ENCODE measurements around the gene CNTN4. TPM values are rescaled to one million over a fixed set of nuclear protein-coding genes. Genes with fewer than 3 reads are reported as not detected.

Gene CNTN4
- polyA plus RNA-seq, 2 donors = 0.51 to 0.54 TPM

DNA sequence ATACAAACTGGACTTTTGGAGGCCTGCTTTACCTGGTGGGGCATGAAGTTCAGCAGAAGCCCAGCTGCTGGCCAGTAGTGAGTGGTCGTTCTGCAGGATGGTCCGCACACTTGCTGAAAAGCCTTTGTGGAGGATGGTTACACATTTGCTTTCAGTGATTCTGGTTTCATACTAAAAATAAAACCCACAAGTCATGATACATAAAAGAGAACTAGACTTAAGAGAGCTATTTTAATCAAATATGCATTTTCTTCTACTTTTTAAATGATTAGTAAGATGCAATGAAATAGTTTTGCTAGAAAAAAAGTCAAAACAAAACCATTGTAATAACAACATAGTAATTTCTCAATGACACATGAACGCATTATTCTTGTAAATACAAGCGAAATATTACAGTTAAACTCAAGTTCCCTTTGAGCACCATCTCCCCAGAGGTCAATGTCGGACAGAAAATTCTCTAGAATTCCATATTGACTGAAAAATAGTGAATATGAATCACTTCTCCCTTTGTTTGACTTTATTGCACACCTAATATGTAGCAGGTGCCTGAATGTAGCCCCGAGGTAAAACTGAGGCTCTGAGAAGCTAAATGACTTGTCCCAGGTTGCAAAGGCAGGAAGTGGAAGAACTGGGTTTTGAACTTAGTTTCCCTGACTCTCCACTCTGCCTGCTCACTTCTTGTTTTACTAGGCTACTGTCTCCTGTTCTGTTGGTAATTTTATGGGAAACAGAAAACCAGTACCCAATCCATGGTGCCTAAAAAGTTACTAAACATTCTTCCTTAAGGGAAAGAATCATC lies 1003.2 kb downstream of the CNTN4 start:
- H3K36me3 ChIP-seq (ENCODE audit: control insufficient read depth in 2 of 2, insufficient read depth in 2 of 2, low read length in 1 of 2) = no peaks in the 10 kb centered on the region
- WGBS, 2 donors = 77 to 82% methylated on average over 6 of the region's 6 CpGs
- H3K27me3 ChIP-seq (ENCODE audit: control insufficient read depth in 1 of 2, insufficient read depth in 2 of 2, low read length in 2 of 2) = no peaks in the 10 kb centered on the region
- H3K4me3 ChIP-seq (ENCODE audit: low read depth in 1 of 2, low read length in 2 of 2) = no peak overlapping the region
- no peaks in the 10 kb centered on the region for H3K9me3 ChIP-seq (ENCODE audit: control insufficient read depth in 2 of 2, insufficient read depth in 1 of 2, low read depth in 1 of 2, low read length in 1 of 2)
- H3K27ac ChIP-seq (ENCODE audit: low read depth in 2 of 2, low read length in 1 of 2) = no peak overlapping the region
- no peaks in the 10 kb centered on the region for H3K4me1 ChIP-seq (ENCODE audit: control insufficient read depth in 2 of 2, insufficient read depth in 2 of 2, low read length in 1 of 2)

- Histone ChIP-seq H3K27me3 (ENCODE audit: control insufficient read depth in 1 of 2, insufficient read depth in 2 of 2, low read length in 2 of 2) (no peaks in the 10 kb centered on the region), H3K9me3 (ENCODE audit: control insufficient read depth in 2 of 2, insufficient read depth in 1 of 2, low read depth in 1 of 2, low read length in 1 of 2) (no peaks in the 10 kb centered on the region), H3K27ac (ENCODE audit: low read depth in 2 of 2, low read length in 1 of 2) (no peak overlapping the region), H3K4me1 (ENCODE audit: control insufficient read depth in 2 of 2, insufficient read depth in 2 of 2, low read length in 1 of 2) (no peaks in the 10 kb centered on the region), H3K4me3 (ENCODE audit: low read depth in 1 of 2, low read length in 2 of 2) (no peak overlapping the region), H3K36me3 (ENCODE audit: control insufficient read depth in 2 of 2, insufficient read depth in 2 of 2, low read length in 1 of 2) (no peaks in the 10 kb centered on the region)
- WGBS, 2 donors = 87 to 90% methylated on average over 6 of the region's 6 CpGs
Observed at GRCh38 chr3:3102751-3103150, 1004.1 kb downstream of the CNTN4 start.

- H3K27ac ChIP-seq (ENCODE audit: low read depth in 2 of 2, low read length in 1 of 2) = no peak overlapping the region
- no peaks in the 10 kb centered on the region for H3K9me3 ChIP-seq (ENCODE audit: control insufficient read depth in 2 of 2, insufficient read depth in 1 of 2, low read depth in 1 of 2, low read length in 1 of 2)
- H3K4me1 ChIP-seq (ENCODE audit: control insufficient read depth in 2 of 2, insufficient read depth in 2 of 2, low read length in 1 of 2) = no peaks in the 10 kb centered on the region
- no peak overlapping the region for H3K4me3 ChIP-seq (ENCODE audit: low read depth in 1 of 2, low read length in 2 of 2)
- H3K36me3 ChIP-seq (ENCODE audit: control insufficient read depth in 2 of 2, insufficient read depth in 2 of 2, low read length in 1 of 2) = no peaks in the 10 kb centered on the region
- 83 to 87% methylated on average over 3 of the region's 3 CpGs for WGBS, 2 donors
- H3K27me3 ChIP-seq (ENCODE audit: control insufficient read depth in 1 of 2, insufficient read depth in 2 of 2, low read length in 2 of 2) = no peaks in the 10 kb centered on the region
Observed at GRCh38 chr3:3105246-3105645, 1006.6 kb downstream of the CNTN4 start.

GRCh38 chr3:3105815-3106214 lies 1007.1 kb downstream of the CNTN4 start:
- no peaks in the 10 kb centered on the region for H3K4me1 ChIP-seq (ENCODE audit: control insufficient read depth in 2 of 2, insufficient read depth in 2 of 2, low read length in 1 of 2)
- no peak overlapping the region for H3K4me3 ChIP-seq (ENCODE audit: low read depth in 1 of 2, low read length in 2 of 2)
- 67 to 77% methylated on average over 4 of the region's 4 CpGs for WGBS, 2 donors
- H3K27ac ChIP-seq (ENCODE audit: low read depth in 2 of 2, low read length in 1 of 2) = no peak overlapping the region
- no peaks in the 10 kb centered on the region for H3K27me3 ChIP-seq (ENCODE audit: control insufficient read depth in 1 of 2, insufficient read depth in 2 of 2, low read length in 2 of 2)
- H3K9me3 ChIP-seq (ENCODE audit: control insufficient read depth in 2 of 2, insufficient read depth in 1 of 2, low read depth in 1 of 2, low read length in 1 of 2) = no peaks in the 10 kb centered on the region
- H3K36me3 ChIP-seq (ENCODE audit: control insufficient read depth in 2 of 2, insufficient read depth in 2 of 2, low read length in 1 of 2) = no peaks in the 10 kb centered on the region

DNA sequence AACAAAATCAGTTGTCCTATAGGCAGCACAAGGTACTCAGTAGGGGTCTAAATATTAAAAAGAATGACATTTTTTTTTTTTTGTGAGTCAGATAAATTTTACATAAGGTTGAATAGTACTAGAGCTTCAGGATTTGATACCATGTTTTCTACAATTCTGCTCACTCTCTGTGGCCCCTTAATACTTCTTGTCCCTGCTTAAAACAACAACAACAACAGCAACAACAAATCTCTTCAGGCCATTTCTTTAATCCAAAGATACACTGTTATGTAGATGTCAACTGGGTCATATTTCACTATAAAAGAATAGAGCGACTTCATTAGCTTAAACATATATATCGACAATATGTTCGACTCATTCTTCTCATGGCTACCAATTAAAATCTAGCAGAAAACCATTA lies 1008.5 kb downstream of the CNTN4 start:
- no peaks in the 10 kb centered on the region for H3K9me3 ChIP-seq (ENCODE audit: control insufficient read depth in 2 of 2, insufficient read depth in 1 of 2, low read depth in 1 of 2, low read length in 1 of 2)
- no peak overlapping the region for H3K27ac ChIP-seq (ENCODE audit: low read depth in 2 of 2, low read length in 1 of 2)
- no peaks in the 10 kb centered on the region for H3K36me3 ChIP-seq (ENCODE audit: control insufficient read depth in 2 of 2, insufficient read depth in 2 of 2, low read length in 1 of 2)
- 98% methylated on average over 3 of the region's 3 CpGs for WGBS, 2 donors
- no peaks in the 10 kb centered on the region for H3K27me3 ChIP-seq (ENCODE audit: control insufficient read depth in 1 of 2, insufficient read depth in 2 of 2, low read length in 2 of 2)
- no peak overlapping the region for H3K4me3 ChIP-seq (ENCODE audit: low read depth in 1 of 2, low read length in 2 of 2)
- H3K4me1 ChIP-seq (ENCODE audit: control insufficient read depth in 2 of 2, insufficient read depth in 2 of 2, low read length in 1 of 2) = no peaks in the 10 kb centered on the region
